Hair follicular keratinocyte (primary cell): ENCODE measurements around the gene DNAH17. TPM values are rescaled to one million over a fixed set of nuclear protein-coding genes. Genes with fewer than 3 reads are reported as not detected.

ENCODE experiments used
- total RNA-seq: library from RNA; depleted of rRNA; stranded (reverse); fragments of >200 nt; gene quantifications from 2 replicates; pipeline ENCODE4 v1.2.3, GENCODE V29; 2015

DNAH17 gene, protein sequence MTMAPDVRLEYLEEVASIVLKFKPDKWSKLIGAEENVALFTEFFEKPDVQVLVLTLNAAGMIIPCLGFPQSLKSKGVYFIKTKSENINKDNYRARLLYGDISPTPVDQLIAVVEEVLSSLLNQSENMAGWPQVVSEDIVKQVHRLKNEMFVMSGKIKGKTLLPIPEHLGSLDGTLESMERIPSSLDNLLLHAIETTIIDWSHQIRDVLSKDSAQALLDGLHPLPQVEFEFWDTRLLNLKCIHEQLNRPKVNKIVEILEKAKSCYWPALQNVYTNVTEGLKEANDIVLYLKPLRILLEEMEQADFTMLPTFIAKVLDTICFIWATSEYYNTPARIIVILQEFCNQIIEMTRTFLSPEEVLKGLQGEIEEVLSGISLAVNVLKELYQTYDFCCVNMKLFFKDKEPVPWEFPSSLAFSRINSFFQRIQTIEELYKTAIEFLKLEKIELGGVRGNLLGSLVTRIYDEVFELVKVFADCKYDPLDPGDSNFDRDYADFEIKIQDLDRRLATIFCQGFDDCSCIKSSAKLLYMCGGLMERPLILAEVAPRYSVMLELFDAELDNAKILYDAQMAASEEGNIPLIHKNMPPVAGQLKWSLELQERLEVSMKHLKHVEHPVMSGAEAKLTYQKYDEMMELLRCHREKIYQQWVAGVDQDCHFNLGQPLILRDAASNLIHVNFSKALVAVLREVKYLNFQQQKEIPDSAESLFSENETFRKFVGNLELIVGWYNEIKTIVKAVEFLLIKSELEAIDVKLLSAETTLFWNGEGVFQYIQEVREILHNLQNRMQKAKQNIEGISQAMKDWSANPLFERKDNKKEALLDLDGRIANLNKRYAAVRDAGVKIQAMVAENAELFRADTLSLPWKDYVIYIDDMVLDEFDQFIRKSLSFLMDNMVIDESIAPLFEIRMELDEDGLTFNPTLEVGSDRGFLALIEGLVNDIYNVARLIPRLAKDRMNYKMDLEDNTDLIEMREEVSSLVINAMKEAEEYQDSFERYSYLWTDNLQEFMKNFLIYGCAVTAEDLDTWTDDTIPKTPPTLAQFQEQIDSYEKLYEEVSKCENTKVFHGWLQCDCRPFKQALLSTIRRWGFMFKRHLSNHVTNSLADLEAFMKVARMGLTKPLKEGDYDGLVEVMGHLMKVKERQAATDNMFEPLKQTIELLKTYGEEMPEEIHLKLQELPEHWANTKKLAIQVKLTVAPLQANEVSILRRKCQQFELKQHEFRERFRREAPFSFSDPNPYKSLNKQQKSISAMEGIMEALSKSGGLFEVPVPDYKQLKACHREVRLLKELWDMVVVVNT (N-terminal part only)
- total RNA-seq: 0.39 and 1.1 TPM in 2 replicates

DNA sequence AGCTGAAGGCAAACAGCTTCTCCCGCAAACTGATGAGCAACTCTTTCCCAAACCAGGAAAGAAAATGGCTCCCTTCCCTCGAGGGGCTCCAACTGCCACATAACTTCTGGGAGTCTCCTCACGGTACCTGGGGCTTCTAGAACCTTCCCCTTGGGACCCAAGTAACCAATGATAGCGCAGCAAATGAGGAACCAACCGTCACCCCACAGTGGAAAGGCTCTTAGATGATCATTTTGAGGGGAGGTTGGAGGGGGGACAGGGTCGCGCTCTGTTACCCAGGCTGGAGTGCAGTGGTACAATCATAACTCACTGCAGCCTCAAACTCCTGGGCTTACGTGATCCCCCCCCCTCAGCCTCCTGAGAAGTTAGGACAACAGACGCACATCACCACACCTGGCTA lies at the start of gene DNAH17:
Gene DNAH17, minus strand, starts transcription at position 101 of the 400 bp plus-strand sequence. CDS start 2,339 bp downstream, outside the sequence.

DNA sequence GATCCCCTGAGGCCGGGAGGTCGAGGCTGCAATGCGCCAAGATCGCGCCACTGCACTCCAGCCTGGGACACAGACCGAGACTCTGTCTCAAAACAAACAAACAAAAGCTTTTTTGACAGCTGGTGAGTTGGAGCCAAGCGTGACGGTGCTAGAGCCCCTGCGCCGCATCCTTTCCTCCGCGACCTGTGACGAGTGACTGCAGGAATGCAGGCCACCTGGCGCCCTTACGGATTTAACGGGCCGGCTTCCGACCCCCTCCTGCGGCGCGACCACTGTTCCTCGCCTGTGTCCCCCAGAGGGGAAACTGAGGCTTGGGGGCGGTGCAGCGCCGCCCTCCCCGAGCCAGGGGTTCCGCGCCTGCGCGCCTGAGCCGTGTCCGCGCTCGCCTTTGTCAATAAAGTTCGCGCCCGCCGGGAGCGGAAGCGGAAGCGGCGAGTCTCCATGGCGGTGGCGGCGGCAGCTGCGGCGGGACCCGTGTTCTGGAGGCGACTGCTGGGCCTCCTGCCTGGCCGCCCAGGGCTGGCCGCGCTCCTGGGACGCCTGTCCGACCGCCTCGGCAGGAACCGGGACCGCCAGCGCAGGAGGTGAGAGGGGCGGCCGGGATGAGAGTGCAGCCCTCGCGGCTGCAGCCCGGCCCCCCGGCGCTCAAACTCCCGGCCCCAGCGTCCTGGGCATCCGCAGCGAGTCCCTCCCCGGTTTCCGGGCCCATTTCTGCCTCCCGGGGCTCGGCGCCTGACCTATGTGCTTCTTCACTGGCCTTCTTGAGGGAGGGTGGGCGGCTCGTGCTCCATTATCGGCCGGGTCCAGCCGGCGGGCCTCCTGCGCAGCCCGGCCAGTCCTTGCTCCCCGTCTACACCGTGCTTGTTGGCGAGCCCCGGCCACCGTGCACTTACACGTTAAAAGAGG lies 198.7 kb downstream of the DNAH17 start, which contains the start of gene PGS1:
Gene PGS1, plus strand, starts transcription at position 425 of the 906 bp plus-strand sequence. Its CDS starts 17 bp downstream, at position 442.

Other genes with a start within 250 kb of the DNAH17 start
- 16.9 and 18.4 TPM in 2 replicates for gene SOCS3, start 217.3 kb downstream of the DNAH17 start, total RNA-seq
- gene PGS1, start 198.7 kb downstream of the DNAH17 start, total RNA-seq: 21.0 and 23.8 TPM in 2 replicates
- 22.1 and 23.5 TPM in 2 replicates for gene CYTH1, start 204.9 kb upstream of the DNAH17 start, total RNA-seq